HEK293T (cell line): ENCODE results near the gene METTL9.
"Not testable (repeated sequence)": the region's sequence is repeated elsewhere in the genome, so short reads cannot be mapped to it uniquely, and the experiment has no call there.

Source experiments
- CTCF ChIA-PET: fragments of 350-600 bp; formaldehyde crosslinking; extraction: SDS; loops from one replicate; lab custom pipeline; 2021; ENCODE audit warnings: antibody characterized with exemption, inconsistent platforms; lab: Yijun Ruan, JAX
- POLR2A ChIA-PET: fragments of 350-600 bp; formaldehyde crosslinking; extraction: SDS; loops from one replicate; lab custom pipeline; 2020; ENCODE audit warnings: antibody characterized with exemption, inconsistent platforms; lab: Yijun Ruan, JAX
- DNase-seq: peaks from one replicate; pipeline ENCODE4 v3.0.0; 2012; ENCODE audit warnings: mixed read lengths; ENCODE audit errors: extremely low spot score
- ARNT ChIP-seq: fragments of 450-650 bp; IDR thresholded peaks from 2 replicates; pipeline ENCODE4 v1.6.1; 2017; ENCODE audit warnings: mild to moderate bottlenecking
- BHLHE40 ChIP-seq: fragments of 450-650 bp; IDR thresholded peaks from 2 replicates; pipeline ENCODE4 v1.6.1; 2016; ENCODE audit warnings: mild to moderate bottlenecking, moderate library complexity, borderline replicate concordance
- CTBP1 ChIP-seq: fragments of 450-650 bp; IDR thresholded peaks from 2 replicates; pipeline ENCODE4 v1.6.1; 2016; ENCODE audit warnings: borderline replicate concordance
- ELF4 ChIP-seq: fragments of 450-650 bp; IDR thresholded peaks from 2 replicates; pipeline ENCODE4 v1.6.1; 2017; ENCODE audit warnings: antibody characterized with exemption
- FOXA1 ChIP-seq: fragments of 450-650 bp; IDR thresholded peaks from 2 replicates; pipeline ENCODE4 v1.6.1; 2016; ENCODE audit warnings: mild to moderate bottlenecking
- FOXK2 ChIP-seq: fragments of 450-650 bp; IDR thresholded peaks from 2 replicates; pipeline ENCODE4 v1.6.1; 2016; ENCODE audit warnings: mild to moderate bottlenecking
- FOXM1 ChIP-seq: fragments of 450-650 bp; IDR thresholded peaks from 2 replicates; pipeline ENCODE4 v1.6.1; 2017; ENCODE audit warnings: mild to moderate bottlenecking, borderline replicate concordance
- HDGF ChIP-seq: fragments of 450-650 bp; IDR thresholded peaks from 2 replicates; pipeline ENCODE4 v1.6.1; 2017; ENCODE audit warnings: antibody characterized with exemption, borderline replicate concordance
- L3MBTL2 ChIP-seq: fragments of 450-650 bp; conservative IDR thresholded peaks from 2 replicates; pipeline ENCODE4 v1.6.1; 2016; ENCODE audit warnings: mild to moderate bottlenecking
- LEF1 ChIP-seq: fragments of 450-650 bp; IDR thresholded peaks from 2 replicates; pipeline ENCODE4 v1.6.1; 2017; ENCODE audit warnings: mild to moderate bottlenecking, borderline replicate concordance
- NFRKB ChIP-seq: fragments of 450-650 bp; IDR thresholded peaks from 2 replicates; pipeline ENCODE4 v1.6.1; 2016; ENCODE audit warnings: mild to moderate bottlenecking, moderate library complexity
- SP1 ChIP-seq: fragments of 450-650 bp; IDR thresholded peaks from 2 replicates; pipeline ENCODE4 v1.6.1; 2017
- SUZ12 ChIP-seq: fragments of 450-650 bp; IDR thresholded peaks from 2 replicates; pipeline ENCODE4 v1.6.1; 2016; ENCODE audit warnings: mild to moderate bottlenecking
- TARDBP ChIP-seq: fragments of 450-650 bp; IDR thresholded peaks from 2 replicates; pipeline ENCODE4 v1.6.1; 2016
- ZNF384 ChIP-seq: fragments of 450-650 bp; IDR thresholded peaks from 2 replicates; pipeline ENCODE4 v1.6.1; 2016
- TF ChIP-seq, protein P1 (sequence below): fragments of 450-650 bp; IDR thresholded peaks from 2 replicates; pipeline ENCODE4 v1.6.1; 2016

The METTL9 gene

DNA sequence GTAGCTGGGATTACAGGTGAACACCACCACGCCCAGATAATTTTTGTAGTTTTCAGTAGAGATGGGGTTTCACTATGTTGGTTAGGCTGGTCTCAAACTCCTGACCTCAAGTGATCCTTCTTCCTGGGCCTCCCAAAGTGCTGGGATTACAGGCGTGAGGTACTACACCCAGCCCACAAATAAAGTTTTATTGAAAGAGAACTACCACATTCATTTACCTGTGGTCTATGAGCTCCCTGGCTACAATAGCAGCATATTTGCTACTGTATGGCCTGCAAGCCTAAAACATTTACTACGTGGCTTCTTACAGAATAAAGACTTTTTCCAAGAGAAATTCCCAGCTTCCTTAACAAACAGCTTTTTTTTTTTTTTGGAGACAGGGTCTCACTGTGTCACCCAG, 3.4 kb downstream of the METTL9 start:
- no peak for DNase-seq
- TF ChIP-seq LEF1 (no peak), ZNF384 (peak; percentile 65)
- TF ChIP-seq, protein P1, sequence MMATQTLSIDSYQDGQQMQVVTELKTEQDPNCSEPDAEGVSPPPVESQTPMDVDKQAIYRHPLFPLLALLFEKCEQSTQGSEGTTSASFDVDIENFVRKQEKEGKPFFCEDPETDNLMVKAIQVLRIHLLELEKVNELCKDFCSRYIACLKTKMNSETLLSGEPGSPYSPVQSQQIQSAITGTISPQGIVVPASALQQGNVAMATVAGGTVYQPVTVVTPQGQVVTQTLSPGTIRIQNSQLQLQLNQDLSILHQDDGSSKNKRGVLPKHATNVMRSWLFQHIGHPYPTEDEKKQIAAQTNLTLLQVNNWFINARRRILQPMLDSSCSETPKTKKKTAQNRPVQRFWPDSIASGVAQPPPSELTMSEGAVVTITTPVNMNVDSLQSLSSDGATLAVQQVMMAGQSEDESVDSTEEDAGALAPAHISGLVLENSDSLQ, result no peak
- ChIA-PET POLR2A (no interaction called here), CTCF (interaction anchor here (0.5 to 1.6 kb wide), 2 partner anchors 54 to 1084 kb away, joined by 4 to 5 read pairs; no protein-coding TSS in a partner anchor)

- TF ChIP-seq, protein P1, result peak; percentile 83
- TF ChIP-seq SP1 (no peak), FOXA1 (no peak), ELF4 (no peak)
These were observed 4.6 kb downstream of the METTL9 start for GRCh38 chr16:21603928-21604327.

GRCh38 chr16:21605848-21606247, 6.5 kb downstream of the METTL9 start:
- POLR2A ChIA-PET, DNase-seq, CTCF ChIA-PET: not testable (repeated sequence)

More at GRCh38 chr16:21603928-21604327, 4.6 kb downstream of the METTL9 start:
- ChIA-PET POLR2A (no interaction called here), CTCF (interaction anchor here (1.6 kb wide), 1 partner anchor 53 kb away, joined by 5 read pairs; no protein-coding TSS in a partner anchor)
- no peak for DNase-seq

DNA sequence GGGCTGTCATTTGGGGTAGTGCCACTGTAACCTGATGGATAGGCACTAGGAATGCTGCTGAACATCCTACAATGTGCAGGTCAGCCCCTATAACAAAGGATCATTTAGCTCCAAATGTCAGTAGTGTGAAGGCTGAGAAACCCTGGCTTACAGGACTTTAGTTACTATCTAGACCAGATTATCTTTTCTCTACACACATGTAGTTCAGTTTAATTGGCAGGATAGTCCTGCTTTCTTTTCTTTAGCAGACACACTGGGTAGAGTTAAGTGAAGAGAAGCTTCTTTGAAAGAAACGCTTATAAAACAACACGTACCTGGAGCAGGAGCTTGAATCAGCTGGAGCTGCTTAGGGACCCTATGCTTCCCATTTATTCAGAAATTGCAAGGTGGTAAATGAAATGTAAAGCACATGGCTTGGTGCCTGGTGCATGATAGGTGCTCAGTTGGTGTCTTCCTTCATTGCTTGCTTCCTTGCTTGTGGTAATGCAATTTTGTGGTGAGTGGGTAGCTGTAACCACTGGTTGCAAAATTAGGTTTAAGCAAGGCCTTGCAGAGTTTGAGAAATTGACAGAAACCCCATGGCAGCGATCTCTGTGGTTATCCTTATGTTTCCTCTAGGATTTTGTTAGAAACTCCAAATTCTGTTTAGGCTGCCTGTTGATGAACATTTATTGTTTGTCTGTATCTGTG, 9.4 kb downstream of the METTL9 start:
- DNase-seq, result no peak
- POLR2A ChIA-PET, result no interaction called here
- TF ChIP-seq NFRKB (no peak), FOXK2 (no peak), BHLHE40 (no peak), CTBP1 (no peak), SP1 (no peak), ELF4 (no peak), ARNT (no peak), L3MBTL2 (no peak), FOXA1 (no peak), LEF1 (no peak), FOXM1 (no peak), ZNF384 (no peak), HDGF (no peak), SUZ12 (no peak), TARDBP (no peak)
- TF ChIP-seq, protein P1, result no peak
- CTCF ChIA-PET, result interaction anchor here (0.8 kb wide), 2 partner anchors 24 to 48 kb away, joined by 3 read pairs; no protein-coding TSS in a partner anchor

DNA sequence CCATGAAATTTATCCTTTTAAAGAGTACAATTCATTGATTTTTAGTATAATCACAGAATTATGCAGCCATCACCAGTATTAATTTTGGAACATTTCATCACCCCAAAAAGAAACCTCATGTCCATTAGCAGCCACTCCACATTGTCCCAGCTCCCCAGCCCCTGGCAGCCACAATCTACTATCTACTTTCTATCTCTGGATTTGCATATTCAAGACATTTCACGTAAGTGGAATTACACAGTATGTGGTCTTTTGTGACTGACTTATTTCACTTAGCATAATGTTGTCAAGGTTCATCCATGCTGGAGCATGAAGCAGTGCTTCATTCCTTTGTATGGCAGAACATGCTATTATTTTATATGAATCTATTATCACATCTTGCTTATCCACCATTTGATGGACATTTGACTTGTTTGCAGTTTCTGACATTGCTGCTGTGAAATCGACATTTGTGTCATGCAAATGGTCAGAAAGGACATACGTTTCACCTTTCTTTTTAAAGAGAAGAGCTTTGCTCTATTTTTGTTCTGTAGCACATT, 10.7 kb downstream of the METTL9 start:
- no peak for TF ChIP-seq NFRKB
- no peak for TF ChIP-seq BHLHE40
- TF ChIP-seq FOXK2, result no peak
- TF ChIP-seq L3MBTL2, result no peak
- no peak for TF ChIP-seq FOXA1
- TF ChIP-seq SP1, result no peak
- no peak for TF ChIP-seq ARNT
- no peak for TF ChIP-seq HDGF
- TF ChIP-seq FOXM1, result no peak
- no peak for TF ChIP-seq CTBP1
- no peak for TF ChIP-seq TARDBP
- no peak for TF ChIP-seq ELF4
- TF ChIP-seq LEF1, result no peak
- TF ChIP-seq ZNF384, result no peak
- TF ChIP-seq, protein P1, result no peak
- TF ChIP-seq SUZ12, result no peak
- DNase-seq, result no peak
- ChIA-PET POLR2A (interaction anchor here (1.2 kb wide), 1 partner anchor 31 kb away, joined by 3 read pairs; no protein-coding TSS in a partner anchor), CTCF (no interaction called here)

DNA sequence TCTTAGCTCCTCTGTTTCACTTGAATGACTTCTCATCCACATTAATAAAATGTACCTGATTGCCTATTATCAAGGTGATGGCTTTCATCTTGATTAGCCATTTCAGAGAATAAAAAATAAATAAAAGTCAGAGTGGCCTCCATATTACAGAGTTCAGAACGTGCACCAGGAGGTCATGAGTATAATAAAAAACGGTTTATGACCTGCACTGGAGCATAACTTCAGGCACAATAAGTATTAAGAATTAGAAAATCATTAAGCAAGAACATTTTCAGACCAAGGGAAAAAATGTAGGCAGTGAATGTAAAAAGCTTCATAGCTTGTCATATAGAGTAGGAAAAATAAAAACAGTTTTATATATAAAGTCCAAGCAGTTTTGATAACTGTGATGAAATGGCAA, 11.4 kb downstream of the METTL9 start:
- CTCF ChIA-PET, result interaction anchor here (0.7 kb wide), 1 partner anchor 98 kb away, joined by 3 read pairs; no protein-coding TSS in a partner anchor
- POLR2A ChIA-PET, result no interaction called here

More for the DNA sequence above, 11.4 kb downstream of the METTL9 start:
- no peak for TF ChIP-seq CTBP1
- TF ChIP-seq FOXK2, result no peak
- no peak for TF ChIP-seq L3MBTL2
- TF ChIP-seq SP1, result no peak
- no peak for TF ChIP-seq FOXM1
- TF ChIP-seq SUZ12, result no peak
- no peak for TF ChIP-seq LEF1
- TF ChIP-seq ELF4, result no peak
- no peak for TF ChIP-seq TARDBP
- TF ChIP-seq FOXA1, result no peak
- no peak for TF ChIP-seq ZNF384
- no peak for TF ChIP-seq BHLHE40
- no peak for TF ChIP-seq NFRKB
- TF ChIP-seq, protein P1, result no peak
- no peak for TF ChIP-seq ARNT
- no peak for TF ChIP-seq HDGF
- DNase-seq, result no peak
